Psoas muscle (tissue), 8 donors: ENCODE results near the gene GRB10. TPM values are rescaled to one million over a fixed set of nuclear protein-coding genes. Genes with fewer than 3 reads are reported as not detected.

Experiments used
- ATAC-seq, 4 donors: fragments of 200-7000 bp; cut with Tn5 transposase; one replicate each; pipeline ENCODE4 v1.9.1; 2020; ENCODE audit warnings: moderate library complexity in 3 of 4, mild to moderate bottlenecking in 2 of 4
- DNase-seq, 2 donors: peaks; one replicate each; pipeline ENCODE4 v3.0.0-alpha.2; 2020
- H3K27ac ChIP-seq: fragments of 200-600 bp; one replicate; pipeline ENCODE4 v1.8.0; 2022
- H3K27me3 ChIP-seq, 3 donors: fragments of 200-600 bp in 1 of 3; one replicate each; pipeline versions ENCODE4 v1.6.1 to v1.8.0; 2013 to 2022; ENCODE audit warnings: low read length in 2 of 3, mild to moderate bottlenecking in 2 of 3, moderate library complexity in 1 of 3; ENCODE audit not compliant: insufficient read depth in 3 of 3
- H3K36me3 ChIP-seq, 2 donors: fragments of 200-600 bp in 1 of 2; one replicate each; pipeline versions ENCODE4 v1.6.1 to v1.8.0; 2013 to 2022; ENCODE audit warnings: low read depth in 1 of 2, mild to moderate bottlenecking in 1 of 2, moderate library complexity in 1 of 2; ENCODE audit not compliant: insufficient read depth in 1 of 2
- H3K4me1 ChIP-seq: fragments of 200-600 bp; one replicate; pipeline ENCODE4 v1.8.0; 2022
- H3K4me3 ChIP-seq: fragments of 200-600 bp; one replicate; pipeline ENCODE4 v1.8.0; 2022; ENCODE audit warnings: mild to moderate bottlenecking
- H3K9me3 ChIP-seq: fragments of 200-600 bp; one replicate; pipeline ENCODE4 v1.8.0; 2022
- WGBS, 3 donors: extraction: QIAGEN DNeasy Blood & Tissue Kit; methylation state at CpG; one replicate each; pipeline versions ENCODE4 v1.1.6 to v1.1.7; 2013; 5-methylcytosine and 5-hydroxymethylcytosine counted together
- intact Hi-C, 2 donors: fragments of 100-400 bp; cut with DNase I; formaldehyde crosslinking; loops; one replicate each; pipeline versions ENCODE4 v1.11.0 to v1.14.2; 2022
- polyA plus RNA-seq, 3 donors: library from polyadenylated mRNA; stranded (reverse); fragments of 200-250 nt; gene quantifications; one replicate each; pipeline ENCODE4 v1.2.3, GENCODE V29; 2013
- total RNA-seq, 4 donors: library from RNA; stranded (reverse); fragmentation: NEBNext Ultra II Directional in 2 of 4; extraction: Animal tissue kit (Norgen Biotek cat#: 25700) in 2 of 4; gene quantifications; one replicate each; pipeline versions ENCODE4 v1.2.1 to v1.2.4, GENCODE V29; 2021 to 2023
- TF ChIP-seq, protein P1 (sequence below): fragments of 200-600 bp; IDR thresholded peaks from one replicate; pipeline ENCODE4 v1.8.0; 2022; ENCODE audit warnings: antibody characterized with exemption
- donor health status: healthy with polysubstance abuse.
- donor health status: DM: no; HTN: no; CAD: no; lungs with moderate emphysema.
- donor health status: Bipolar disorder and iron deficiency.
- donor health status: healthy.
- donor health status: DM: yes; HTN: yes; CAD: no.
- donor health status: DM: no; HTN: no; CAD: no.
- donor health status: DM: no; HTN: no; CAD: no.
- donor health status: DM: yes; HTN: yes; CAD: no.

The GRB10 gene
- total and polyA plus RNA-seq, 7 donors, result 25.8 to 72.7 (median 53.0) TPM

DNA sequence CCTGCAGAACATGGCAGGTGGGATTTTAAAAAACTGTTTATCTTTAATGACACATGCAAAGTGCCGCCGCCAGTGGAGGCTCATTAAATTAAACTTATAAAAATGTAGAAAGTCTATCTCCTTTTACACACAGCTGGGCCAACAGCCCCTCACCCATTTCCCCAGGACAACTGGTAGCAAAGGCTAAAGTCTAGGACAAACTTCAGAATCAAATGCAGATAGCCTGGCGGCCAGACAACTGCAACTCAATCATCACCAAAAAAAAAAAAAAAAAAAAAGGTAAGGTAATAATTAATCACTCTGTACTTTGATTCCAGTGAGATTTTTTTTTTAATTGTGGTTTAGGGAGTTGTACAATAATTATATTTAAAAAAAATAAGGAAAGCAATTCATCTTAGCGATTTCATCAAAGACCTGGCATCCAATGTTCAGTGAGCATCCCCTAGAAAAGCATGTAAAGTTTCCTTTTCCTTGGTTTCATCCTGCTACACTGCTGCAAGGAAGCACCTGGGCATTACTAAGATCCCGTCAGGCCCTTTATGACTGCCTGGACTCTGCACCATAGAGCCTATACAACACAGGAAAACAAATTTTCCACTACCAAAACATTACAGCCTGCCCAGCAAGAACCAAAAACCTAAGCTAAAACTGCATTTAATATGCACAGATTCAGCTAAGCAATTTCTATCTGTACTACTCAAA is 98.5 kb downstream of the GRB10 start:
- intact Hi-C loops, result loop anchor here (5.0 to 10.0 kb wide), 2 partner anchors 391 to 482 kb away; no protein-coding TSS in a partner anchor
- Histone ChIP-seq H3K27me3 (no peaks in the 10 kb centered on the region), H3K4me3 (no peak overlapping the region), H3K36me3 (no peaks in the 10 kb centered on the region), H3K27ac (no peak overlapping the region), H3K9me3 (no peaks in the 10 kb centered on the region), H3K4me1 (peaks cover 80% of the 10 kb centered on the region)
- ATAC-seq (no peak), DNase-seq (no peak)
- TF ChIP-seq, protein P1, sequence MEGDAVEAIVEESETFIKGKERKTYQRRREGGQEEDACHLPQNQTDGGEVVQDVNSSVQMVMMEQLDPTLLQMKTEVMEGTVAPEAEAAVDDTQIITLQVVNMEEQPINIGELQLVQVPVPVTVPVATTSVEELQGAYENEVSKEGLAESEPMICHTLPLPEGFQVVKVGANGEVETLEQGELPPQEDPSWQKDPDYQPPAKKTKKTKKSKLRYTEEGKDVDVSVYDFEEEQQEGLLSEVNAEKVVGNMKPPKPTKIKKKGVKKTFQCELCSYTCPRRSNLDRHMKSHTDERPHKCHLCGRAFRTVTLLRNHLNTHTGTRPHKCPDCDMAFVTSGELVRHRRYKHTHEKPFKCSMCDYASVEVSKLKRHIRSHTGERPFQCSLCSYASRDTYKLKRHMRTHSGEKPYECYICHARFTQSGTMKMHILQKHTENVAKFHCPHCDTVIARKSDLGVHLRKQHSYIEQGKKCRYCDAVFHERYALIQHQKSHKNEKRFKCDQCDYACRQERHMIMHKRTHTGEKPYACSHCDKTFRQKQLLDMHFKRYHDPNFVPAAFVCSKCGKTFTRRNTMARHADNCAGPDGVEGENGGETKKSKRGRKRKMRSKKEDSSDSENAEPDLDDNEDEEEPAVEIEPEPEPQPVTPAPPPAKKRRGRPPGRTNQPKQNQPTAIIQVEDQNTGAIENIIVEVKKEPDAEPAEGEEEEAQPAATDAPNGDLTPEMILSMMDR, result no peak
- WGBS, 3 donors, result 81 to 90% (median 89%) methylated on average over 5 of the region's 5 CpGs

DNA sequence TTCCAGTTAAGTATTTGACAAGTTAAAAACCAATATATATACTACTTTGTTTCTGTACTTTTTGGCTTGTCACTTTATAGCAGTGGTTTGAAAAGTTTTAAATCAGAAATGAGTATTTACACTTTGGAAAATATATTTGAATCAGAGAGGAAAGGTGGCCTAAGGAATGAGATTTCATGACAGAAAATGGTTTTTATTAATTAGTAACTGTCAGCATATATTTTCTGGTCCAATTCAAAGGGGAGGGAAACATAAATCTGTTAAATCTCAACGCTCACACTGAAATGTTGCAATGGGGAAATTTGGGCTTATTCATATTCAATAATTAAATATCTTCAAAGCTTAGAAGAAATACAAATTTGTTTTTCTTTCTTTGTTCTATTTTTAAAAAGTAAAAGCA is 100.1 kb downstream of the GRB10 start:
- 97 to 100% (median 100%) methylated on average over 1 of the region's 1 CpG for WGBS, 3 donors
- Histone ChIP-seq H3K4me3 (no peak overlapping the region), H3K27me3 (no peaks in the 10 kb centered on the region), H3K4me1 (peaks cover 81% of the 10 kb centered on the region), H3K27ac (peak overlapping the region; percentile 2), H3K36me3 (no peaks in the 10 kb centered on the region), H3K9me3 (no peaks in the 10 kb centered on the region)
- no peak for DNase-seq
- TF ChIP-seq, protein P1, result no peak
- intact Hi-C loops, result loop anchor here (5.0 to 10.0 kb wide), 2 partner anchors 392 to 480 kb away; no protein-coding TSS in a partner anchor
- ATAC-seq, result no peak

DNA sequence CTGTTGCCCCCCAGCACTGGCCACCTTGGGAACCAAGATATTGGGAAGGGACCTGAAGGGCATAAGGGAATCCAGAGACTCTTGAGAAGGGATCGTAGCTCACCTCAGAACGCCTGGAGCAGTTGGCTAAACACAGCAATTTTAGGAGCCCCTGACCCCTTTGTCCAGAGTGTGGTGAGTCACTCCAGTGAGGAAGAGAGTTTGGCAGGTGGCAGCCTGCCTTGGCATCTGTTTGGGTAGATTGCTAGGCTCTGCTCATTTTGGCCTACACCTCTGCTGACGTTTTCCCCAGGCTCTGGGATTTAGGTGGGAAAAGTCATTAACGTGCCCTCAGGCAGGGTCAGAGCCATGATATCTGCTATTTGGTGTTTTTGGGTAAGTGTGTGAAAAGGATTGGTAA is 100.6 kb downstream of the GRB10 start:
- Histone ChIP-seq H3K27me3 (no peaks in the 10 kb centered on the region), H3K4me3 (no peak overlapping the region), H3K9me3 (no peaks in the 10 kb centered on the region), H3K4me1 (peaks cover 80% of the 10 kb centered on the region), H3K36me3 (no peaks in the 10 kb centered on the region), H3K27ac (peak overlapping the region; percentile 2)
- TF ChIP-seq, protein P1, result no peak
- WGBS, 3 donors, result 39 to 56% (median 45%) methylated on average over 4 of the region's 4 CpGs
- ATAC-seq, result peak; percentile 19 to 45 (median 32)
- DNase-seq, result no peak
- intact Hi-C loops, result loop anchor here (5.0 to 10.0 kb wide), 2 partner anchors 393 to 480 kb away; no protein-coding TSS in a partner anchor

DNA sequence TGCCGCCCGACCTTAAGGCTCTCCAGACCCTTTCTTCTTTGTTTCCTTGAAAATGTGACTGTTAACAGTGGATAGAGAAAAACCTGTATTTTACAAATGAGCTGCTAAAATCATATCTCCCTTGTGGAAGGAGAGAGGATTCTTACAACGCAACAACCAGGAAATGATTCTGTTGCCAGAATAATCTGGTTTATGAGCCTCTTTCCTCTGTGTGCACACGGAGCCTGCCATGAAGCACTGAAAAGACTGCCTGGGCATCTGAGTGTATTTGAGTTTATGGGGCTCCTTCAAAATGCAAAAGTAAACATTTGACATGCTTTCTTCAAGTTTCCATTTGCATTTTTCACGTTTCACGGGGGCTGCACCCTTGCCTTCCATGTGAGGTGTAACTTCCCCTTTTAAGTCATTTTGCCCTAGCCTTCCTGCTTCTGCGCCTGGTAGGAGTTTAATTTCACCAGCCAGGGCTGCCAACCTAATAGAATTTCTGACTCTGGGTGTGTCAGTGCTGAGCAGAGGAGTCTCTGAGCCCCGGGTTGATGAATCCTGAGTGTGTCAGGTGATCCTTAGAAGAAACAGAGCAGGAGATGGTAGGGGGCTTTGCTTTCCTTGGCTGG is 101.2 kb downstream of the GRB10 start:
- peaks cover 80% of the 10 kb centered on the region for H3K4me1 ChIP-seq
- intact Hi-C loops, result loop anchor here (5.0 to 10.0 kb wide), 2 partner anchors 393 to 479 kb away; no protein-coding TSS in a partner anchor
- DNase-seq, result no peak
- H3K27ac ChIP-seq, result peak overlapping the region; percentile 2
- no peaks in the 10 kb centered on the region for H3K27me3 ChIP-seq
- no peaks in the 10 kb centered on the region for H3K9me3 ChIP-seq
- 62 to 69% (median 65%) methylated on average over 8 of the region's 8 CpGs for WGBS, 3 donors
- no peaks in the 10 kb centered on the region for H3K36me3 ChIP-seq
- H3K4me3 ChIP-seq, result no peak overlapping the region
- no peak for ATAC-seq
- TF ChIP-seq, protein P1, result no peak
